Measurements from ENCODE around the gene SLC29A4.
"Not testable (repeated sequence)": the region's sequence is repeated elsewhere in the genome, so short reads cannot be mapped to it uniquely, and the experiment has no call there.

DNA sequence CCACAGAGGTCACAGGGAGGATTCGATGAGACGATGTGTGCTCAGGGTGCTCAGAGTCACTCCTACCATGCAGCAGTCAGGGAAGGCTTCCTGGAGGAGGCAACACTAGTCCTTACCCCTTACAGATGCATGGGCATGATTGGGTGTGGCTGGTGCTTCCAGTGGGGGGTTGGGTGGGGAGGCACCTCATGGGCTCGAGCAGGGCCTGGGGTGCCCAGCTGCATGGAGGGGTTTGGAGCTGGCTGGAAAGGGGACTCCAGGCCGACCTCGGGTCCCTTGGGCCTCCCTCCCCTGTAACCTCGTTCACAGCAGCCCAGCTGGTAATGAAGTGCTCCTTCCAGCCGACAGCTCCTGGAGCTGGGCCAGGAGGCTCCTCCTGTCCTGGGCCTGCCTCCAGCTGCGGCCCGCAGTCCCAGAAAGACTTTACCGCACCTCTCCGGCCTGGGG is 7.7 kb upstream of the SLC29A4 start:
- not testable (repeated sequence) for TF ChIP-seq FOXK2 (IDR thresholded peaks at IDR 0.05); TARDBP (IDR thresholded peaks at IDR 0.05); L3MBTL2 (conservative IDR thresholded peaks at IDR 0.05); ELF4 (IDR thresholded peaks at IDR 0.05)

Data from HEK293T (cell line).